HepG2 (cell line): ENCODE data around the gene GRM2. TPM values are rescaled to one million over a fixed set of nuclear protein-coding genes. Genes with fewer than 3 reads are reported as not detected.

Experiments used
- BORCS8-MEF2B ChIP-seq: sonication (generic); formaldehyde crosslinking; IDR thresholded peaks from 2 replicates; pipeline ENCODE4 v1.8.0; 2022; ENCODE audit warnings: mild to moderate bottlenecking, missing genetic modification reagents
- FOXK2 ChIP-seq: fragments of 450-650 bp; IDR thresholded peaks from 2 replicates; pipeline ENCODE4 v1.6.1; 2016
- GATA4 ChIP-seq: sonication (generic); IDR thresholded peaks from 2 replicates; pipeline ENCODE4 v1.6.1; 2016; ENCODE audit warnings: antibody characterized with exemption, low read depth, borderline replicate concordance
- GFI1 ChIP-seq: sonication (generic); formaldehyde crosslinking; IDR thresholded peaks from 2 replicates; pipeline ENCODE4 v1.5.0; 2020; ENCODE audit warnings: missing genetic modification reagents, mild to moderate bottlenecking, borderline replicate concordance
- HNF4A ChIP-seq: sonication (generic); formaldehyde crosslinking; IDR thresholded peaks from 2 replicates; pipeline ENCODE4 v1.4.0; 2020; ENCODE audit warnings: missing genetic modification reagents
- HNRNPLL ChIP-seq: fragments of 200-400 bp; formaldehyde crosslinking; IDR thresholded peaks from 2 replicates; pipeline ENCODE4 v1.6.1; 2017; ENCODE audit warnings: mild to moderate bottlenecking, low read depth, low read length; ENCODE audit not compliant: poor library complexity, severe bottlenecking
- HOXA7 ChIP-seq: sonication (generic); formaldehyde crosslinking; IDR thresholded peaks from 2 replicates; pipeline ENCODE4 v1.8.1; 2022; ENCODE audit warnings: mild to moderate bottlenecking, missing genetic modification reagents, moderate library complexity
- JDP2 ChIP-seq: sonication (generic); formaldehyde crosslinking; IDR thresholded peaks from 2 replicates; pipeline ENCODE4 v1.8.1; 2022; ENCODE audit warnings: missing genetic modification reagents, borderline replicate concordance
- KDM2A ChIP-seq: sonication (generic); formaldehyde crosslinking; IDR thresholded peaks from 2 replicates; pipeline ENCODE4 v1.4.0; 2020; ENCODE audit warnings: low read depth, missing genetic modification reagents, borderline replicate concordance
- MLLT10 ChIP-seq: sonication (generic); formaldehyde crosslinking; IDR thresholded peaks from 2 replicates; pipeline ENCODE4 v1.4.0; 2020; ENCODE audit warnings: missing genetic modification reagents
- NONO ChIP-seq, 2 experiments: fragments of 450-650 bp in 1 of 2; sonication (generic) in 1 of 2; formaldehyde crosslinking in 1 of 2; IDR thresholded peaks in 1 of 2; conservative IDR thresholded peaks in 1 of 2; 2 replicates each; pipeline versions ENCODE4 v1.6.1 to v1.8.0; 2017 to 2022; ENCODE audit warnings: mild to moderate bottlenecking in 1 of 2, missing genetic modification reagents in 1 of 2, moderate library complexity in 1 of 2
- NR2C2 ChIP-seq: sonication (generic); formaldehyde crosslinking; IDR thresholded peaks from 2 replicates; pipeline ENCODE4 v1.4.0; 2020; ENCODE audit warnings: missing genetic modification reagents, mild to moderate bottlenecking, moderate library complexity, borderline replicate concordance
- SOX13 ChIP-seq, 3 experiments: fragments of 450-650 bp in 1 of 3; sonication (generic) in 1 of 3; formaldehyde crosslinking in 1 of 3; IDR thresholded peaks in 2 of 3; conservative IDR thresholded peaks in 1 of 3; 2 replicates each; pipeline versions ENCODE4 v1.5.0 to v1.6.1; 2016 to 2020; ENCODE audit warnings: antibody characterized with exemption in 1 of 3, mild to moderate bottlenecking in 1 of 3, missing compliant biosample characterization in 1 of 3, missing genetic modification reagents in 1 of 3, moderate library complexity in 1 of 3
- WIZ ChIP-seq: sonication (generic); formaldehyde crosslinking; IDR thresholded peaks from 2 replicates; pipeline ENCODE4 v1.5.1; 2020; ENCODE audit warnings: mild to moderate bottlenecking, missing genetic modification reagents
- YEATS2 ChIP-seq: sonication (generic); formaldehyde crosslinking; IDR thresholded peaks from 2 replicates; pipeline ENCODE4 v1.4.0; 2020; ENCODE audit warnings: missing genetic modification reagents, borderline replicate concordance
- ZBTB2 ChIP-seq: sonication (generic); formaldehyde crosslinking; IDR thresholded peaks from 2 replicates; pipeline ENCODE4 v1.8.0; 2022; ENCODE audit warnings: low read depth, missing genetic modification reagents
- ZBTB21 ChIP-seq: sonication (generic); formaldehyde crosslinking; IDR thresholded peaks from 2 replicates; pipeline ENCODE4 v1.4.0; 2020; ENCODE audit warnings: missing genetic modification reagents
- ZBTB42 ChIP-seq: sonication (generic); formaldehyde crosslinking; IDR thresholded peaks from 2 replicates; pipeline ENCODE4 v1.5.0; 2020; ENCODE audit warnings: mild to moderate bottlenecking, missing genetic modification reagents
- ZNF10 ChIP-seq: sonication (generic); formaldehyde crosslinking; IDR thresholded peaks from 2 replicates; pipeline ENCODE4 v1.4.0; 2020; ENCODE audit warnings: mild to moderate bottlenecking, low read depth, missing genetic modification reagents, borderline replicate concordance
- ZNF546 ChIP-seq: sonication (generic); formaldehyde crosslinking; conservative IDR thresholded peaks from 2 replicates; pipeline ENCODE4 v1.8.1; 2023; ENCODE audit warnings: mild to moderate bottlenecking, missing genetic modification reagents
- ZNF607 ChIP-seq: sonication (generic); formaldehyde crosslinking; IDR thresholded peaks from 2 replicates; pipeline ENCODE4 v1.5.1; 2020; ENCODE audit warnings: missing genetic modification reagents, mild to moderate bottlenecking, borderline replicate concordance
- ZNF788 ChIP-seq: sonication (generic); formaldehyde crosslinking; IDR thresholded peaks from 2 replicates; pipeline ENCODE4 v1.5.0; 2020; ENCODE audit warnings: mild to moderate bottlenecking, missing genetic modification reagents, borderline replicate concordance
- ZXDC ChIP-seq: sonication (generic); formaldehyde crosslinking; IDR thresholded peaks from 2 replicates; pipeline ENCODE4 v1.5.0; 2020; ENCODE audit warnings: mild to moderate bottlenecking, missing genetic modification reagents
- polyA plus RNA-seq, 8 experiments: library from polyadenylated mRNA; depleted of rRNA in 3 of 8; stranded (reverse) in 7 of 8; unstranded in 1 of 8; fragments of >200 nt; fragmentation: Illumina TruSeq in 4 of 8; extraction: Trizol in 4 of 8; gene quantifications; 2 replicates each; pipeline versions ENCODE4 v1.2.1 to v1.2.3, GENCODE V29; 2011 to 2016; ENCODE audit warnings: low read depth in 4 of 8, missing spikeins in 1 of 8, mixed read lengths in 1 of 8; ENCODE audit not compliant: insufficient read depth in 1 of 8
- total RNA-seq, 5 experiments: library from RNA; depleted of rRNA; stranded (reverse); fragments of >200 nt; fragmentation: Illumina TruSeq; extraction: Trizol; gene quantifications; 2 replicates each; pipeline ENCODE4 v1.2.3, GENCODE V29; 2016; ENCODE audit warnings: low read depth in 1 of 5

Gene GRM2
- total and polyA plus RNA-seq, 2 of the 13 experiments (the other 11 are each of a cell fraction or from before 2014, with no cell fraction given) = 0.04 to 0.07 TPM

GRCh38 chr3:51706788-51707731, at the start of gene GRM2 (continued):
- TF ChIP-seq NONO (IDR thresholded peaks at IDR 0.05) (no peak), NONO (CRISPR knock-in tag; conservative IDR thresholded peaks at IDR 0.05) (no peak), ZNF788 (CRISPR knock-in tag) (peak; percentile 49; the same call in 1 of the 2 replicates), BORCS8-MEF2B (peak; percentile 95), HNRNPLL (no peak), ZXDC (CRISPR knock-in tag) (no peak; the same call in 1 of the 2 replicates), GATA4 (no peak), KDM2A (CRISPR knock-in tag) (peak; percentile 73; the same call in 1 of the 2 replicates), HOXA7 (0 out of 2 replicates have a peak, but pooled peaks have one; percentile 45), MLLT10 (CRISPR knock-in tag) (no peak), ZBTB21 (CRISPR knock-in tag) (peak; percentile 74; the same call in 1 of the 2 replicates), JDP2 (CRISPR knock-in tag) (peak; percentile 40; the same call in 1 of the 2 replicates), FOXK2 (no peak), HNF4A (no peak), NR2C2 (CRISPR knock-in tag) (no peak), ZBTB42 (no peak), GFI1 (CRISPR knock-in tag) (no peak), YEATS2 (CRISPR knock-in tag) (peak; percentile 45; the same call in 1 of the 2 replicates), ZBTB2 (CRISPR knock-in tag) (peak; percentile 66; the same call in 1 of the 2 replicates), WIZ (peak; percentile 94), ZNF10 (CRISPR knock-in tag) (no peak), ZNF607 (CRISPR knock-in tag) (peak; percentile 78; the same call in 1 of the 2 replicates), ZNF546 (no peak), SOX13 (IDR thresholded peaks at IDR 0.05) (no peak), SOX13 (CRISPR knock-in tag; conservative IDR thresholded peaks at IDR 0.05 in 1 of 2, IDR thresholded peaks at IDR 0.05 in 1 of 2) (peak in 1 of 2 experiments; percentile 38; a peak in 1 of 4 replicates)
